HG03280 (cell line): ENCODE results near the gene AATK.

ENCODE experiments used
- ATAC-seq: cut with Tn5 transposase; IDR thresholded peaks from one replicate; pipeline ENCODE4 v1.9.1; 2021; ENCODE audit warnings: mild to moderate bottlenecking, moderate library complexity; ENCODE audit not compliant: unreplicated experiment

The AATK gene

GRCh38 chr17:81166033-81166492, at the start of gene AATK:
AATK (minus strand) TSS chr17:81166221; CDS start chr17:81165992, 229 bp downstream.
- ATAC-seq, result no peak

- ATAC-seq, result no peak
Measured at GRCh38 chr17:81213978-81214377, 48.0 kb upstream of the AATK start.

- ATAC-seq, result no peak
Measured at GRCh38 chr17:81212365-81212764, 46.3 kb upstream of the AATK start.

- no peak for ATAC-seq
Measured at GRCh38 chr17:81210868-81211267, 44.8 kb upstream of the AATK start.

GRCh38 chr17:81210466-81210865, 44.4 kb upstream of the AATK start:
- no peak for ATAC-seq

GRCh38 chr17:81209141-81209540, 43.1 kb upstream of the AATK start:
- no peak for ATAC-seq

- no peak for ATAC-seq
Measured at GRCh38 chr17:81208651-81209050, 42.6 kb upstream of the AATK start.

GRCh38 chr17:81207610-81208581, 41.9 kb upstream of the AATK start:
- no peak for ATAC-seq

GRCh38 chr17:81206657-81207056, 40.6 kb upstream of the AATK start:
- ATAC-seq, result no peak

GRCh38 chr17:81206166-81206565, 40.1 kb upstream of the AATK start:
- ATAC-seq, result no peak

GRCh38 chr17:81204578-81204977, 38.6 kb upstream of the AATK start:
- no peak for ATAC-seq

- ATAC-seq, result no peak
Measured at GRCh38 chr17:81203136-81203535, 37.1 kb upstream of the AATK start.

GRCh38 chr17:81202318-81202717, 36.3 kb upstream of the AATK start:
- ATAC-seq, result no peak

- no peak for ATAC-seq
Measured at GRCh38 chr17:81200695-81201580, 34.9 kb upstream of the AATK start.

GRCh38 chr17:81200201-81200600, 34.2 kb upstream of the AATK start:
- no peak for ATAC-seq

- no peak for ATAC-seq
Measured at GRCh38 chr17:81199482-81199830, 33.4 kb upstream of the AATK start.

GRCh38 chr17:81198826-81199481, 32.9 kb upstream of the AATK start:
- no peak for ATAC-seq

- no peak for ATAC-seq
Measured at GRCh38 chr17:81197831-81198490, 31.9 kb upstream of the AATK start.

GRCh38 chr17:81197409-81197795, 31.4 kb upstream of the AATK start:
- ATAC-seq, result no peak
